Endothelial cell of umbilical vein (primary cell): ENCODE data around the gene RMRP. TPM values are rescaled to one million over a fixed set of nuclear protein-coding genes. Genes with fewer than 3 reads are reported as not detected.

ENCODE experiments used
- Bru-seq: library from RNA; stranded (reverse); fragments of 400-500 nt; gene quantifications from one replicate; lab custom pipeline; 2021; lab: Mats Ljungman, UMichigan
- BruChase-seq, 2 experiments: library from RNA; stranded (reverse); fragments of 400-500 nt; gene quantifications; one replicate each; lab custom pipeline; 2021; lab: Mats Ljungman, UMichigan
- BruUV-seq: library from RNA; stranded (reverse); fragments of 400-500 nt; replicated peaks from 2 replicates; lab custom pipeline; 2021; lab: Mats Ljungman, UMichigan
- CTCF ChIA-PET: fragments of 300-600, 350-600 bp; sonication (Branson Sonifier 250); formaldehyde crosslinking; loops from one replicate; lab custom pipeline; 2021; ENCODE audit warnings: antibody characterized with exemption, inconsistent platforms; lab: Charles Lee
- POLR2A ChIA-PET: fragments of 300-600, 350-600 bp; sonication (Branson Sonifier 250); formaldehyde crosslinking; loops from one replicate; lab custom pipeline; 2021; ENCODE audit warnings: antibody characterized with exemption, inconsistent platforms; lab: Charles Lee
- DNase-seq: peaks from one replicate; pipeline ENCODE4 v3.0.0-alpha.2; 2011; ENCODE audit warnings: low read depth, low spot score
- FAIRE-seq: peaks from 2 replicates; lab custom pipeline; 2011; peaks lifted over from hg19 to GRCh38; lab: Jason Lieb, UNC
- H2AFZ ChIP-seq: 2 replicates; pipeline ENCODE4 v1.6.0; 2012; ENCODE audit warnings: low read depth, low read length, control low read depth, inconsistent platforms
- H3K27ac ChIP-seq: 2 replicates; pipeline ENCODE4 v1.5.1; 2011; ENCODE audit warnings: low read depth, mild to moderate bottlenecking, control low read depth, low read length, moderate library complexity; ENCODE audit not compliant: insufficient read depth
- H3K27me3 ChIP-seq, 2 experiments: 2 replicates each; pipeline versions ENCODE4 v1.6.0 to v1.6.1; 2011; ENCODE audit warnings: low read length in 2 of 2, mixed read lengths in 1 of 2; ENCODE audit not compliant: control insufficient read depth in 2 of 2, insufficient read depth in 2 of 2
- H3K36me3 ChIP-seq, 2 experiments: 2 replicates in 1 of 2; 3 replicates in 1 of 2; pipeline ENCODE4 v1.5.1; 2011; ENCODE audit warnings: low read length in 2 of 2, mild to moderate bottlenecking in 1 of 2, moderate library complexity in 1 of 2; ENCODE audit not compliant: control insufficient read depth in 2 of 2, insufficient read depth in 2 of 2; ENCODE audit errors: extremely low read depth in 1 of 2
- H3K4me1 ChIP-seq: 3 replicates; pipeline ENCODE4 v1.5.1; 2011; ENCODE audit warnings: mild to moderate bottlenecking, low read length; ENCODE audit not compliant: control insufficient read depth, insufficient read depth; ENCODE audit errors: extremely low read depth
- H3K4me2 ChIP-seq: 2 replicates; pipeline ENCODE4 v1.6.1; 2011; ENCODE audit warnings: low read length, control low read depth, mixed read lengths; ENCODE audit not compliant: insufficient read depth
- H3K4me3 ChIP-seq, 3 experiments: fragments of 200-600 bp in 1 of 3; sonication (generic), shearing (Covaris generic) in 1 of 3; replicated peaks in 1 of 3; 2 replicates each; pipeline ENCODE4 v1.5.1; 2011 to 2016; ENCODE audit warnings: control low read depth in 3 of 3, low read length in 3 of 3, mild to moderate bottlenecking in 2 of 3, inconsistent platforms in 1 of 3, low read depth in 1 of 3, moderate library complexity in 1 of 3; ENCODE audit not compliant: insufficient read depth in 1 of 3
- H3K79me2 ChIP-seq: 2 replicates; pipeline ENCODE4 v1.6.0; 2012; ENCODE audit warnings: low read length, inconsistent platforms; ENCODE audit not compliant: control insufficient read depth, insufficient read depth
- H3K9ac ChIP-seq: replicated peaks from 2 replicates; pipeline ENCODE3; 2011; ENCODE audit warnings: low read length, control low read depth; ENCODE audit not compliant: insufficient read depth; ENCODE audit errors: extremely low read depth
- H3K9me1 ChIP-seq: replicated peaks from 3 replicates; pipeline ENCODE4 v1.6.0; 2011; ENCODE audit warnings: mild to moderate bottlenecking, low read length; ENCODE audit not compliant: control insufficient read depth, insufficient read depth; ENCODE audit errors: extremely low read depth
- H3K9me3 ChIP-seq: replicated peaks from 2 replicates; pipeline ENCODE4 v1.5.1; 2012; ENCODE audit warnings: low read length, inconsistent platforms; ENCODE audit not compliant: control insufficient read depth, insufficient read depth
- H4K20me1 ChIP-seq: replicated peaks from 2 replicates; pipeline ENCODE3; 2011; ENCODE audit warnings: mild to moderate bottlenecking, low read length; ENCODE audit not compliant: control insufficient read depth, insufficient read depth; ENCODE audit errors: extremely low read depth
- CTCF ChIP-seq, 2 donors: IDR thresholded peaks; 1 replicate in 1 of 2; 2 replicates in 1 of 2; pipeline ENCODE4 v1.5.1; 2011; ENCODE audit warnings: low read length in 2 of 2, mild to moderate bottlenecking in 2 of 2, moderate library complexity in 2 of 2, control low read depth in 1 of 2, inconsistent platforms in 1 of 2, low read depth in 1 of 2; ENCODE audit not compliant: insufficient read depth in 1 of 2; ENCODE audit errors: extremely low read depth in 1 of 2
- EZH2 ChIP-seq: IDR thresholded peaks from 2 replicates; pipeline ENCODE4 v1.6.1; 2012; ENCODE audit warnings: borderline replicate concordance, low read depth, mild to moderate bottlenecking, moderate library complexity, low read length, inconsistent platforms; ENCODE audit not compliant: severe bottlenecking
- FOS ChIP-seq: IDR thresholded peaks from 2 replicates; pipeline ENCODE4 v1.6.1; 2011; ENCODE audit warnings: mild to moderate bottlenecking, low read length, moderate library complexity, borderline replicate concordance; ENCODE audit not compliant: insufficient read depth
- GATA2 ChIP-seq: IDR thresholded peaks from 2 replicates; pipeline ENCODE4 v1.7.0; 2011; ENCODE audit warnings: low read depth, mild to moderate bottlenecking, moderate library complexity, mixed read lengths, low read length; ENCODE audit not compliant: insufficient read length, insufficient read depth
- JUN ChIP-seq: IDR thresholded peaks from 2 replicates; pipeline ENCODE4 v1.6.1; 2011; ENCODE audit warnings: borderline replicate concordance, low read depth; ENCODE audit not compliant: insufficient read length, insufficient read depth
- MAX ChIP-seq: IDR thresholded peaks from 2 replicates; pipeline ENCODE4 v1.6.1; 2011; ENCODE audit not compliant: insufficient read depth, insufficient read length
- MYC ChIP-seq: IDR thresholded peaks from one replicate; pipeline ENCODE4 v1.6.1; 2011; ENCODE audit warnings: mild to moderate bottlenecking, low read depth, low read length
- POLR2A ChIP-seq: IDR thresholded peaks from 2 replicates; pipeline ENCODE4 v1.6.1; 2012; ENCODE audit warnings: low read depth, mild to moderate bottlenecking, control low read depth, low read length
- POLR2AphosphoS5 ChIP-seq: IDR thresholded peaks from 2 replicates; pipeline ENCODE4 v1.6.1; 2012; ENCODE audit warnings: low read depth, mild to moderate bottlenecking, control low read depth, low read length, moderate library complexity; ENCODE audit not compliant: insufficient read depth
- dilution Hi-C: fragments of 300-500 bp; cut with MboI; formaldehyde crosslinking; loops from one replicate; pipeline ENCODE4 v1.15.0; 2019; ENCODE audit warnings: low sequenced_read_pairs; ENCODE audit not compliant: extremely low pct_ligation_motif_present
- intact Hi-C: fragments of 100-400 bp; cut with micrococcal nuclease; formaldehyde crosslinking; loops from one replicate; pipeline ENCODE4 v1.10.0; 2022
- long read RNA-seq: library from polyadenylated mRNA; stranded (forward); transcript quantifications from one replicate; pipeline ENCODE4 v2.0.0, GENCODE V29; 2021
- polyA minus RNA-seq, 3 experiments: library from RNA; depleted of rRNA, polyadenylated mRNA; stranded (reverse); fragments of >200 nt; gene quantifications; 1 replicate in 1 of 3; 2 replicates in 2 of 3; pipeline ENCODE4 v1.2.3, GENCODE V29; 2011
- polyA plus RNA-seq, 4 experiments: library from polyadenylated mRNA; depleted of rRNA in 3 of 4; stranded (reverse) in 3 of 4; unstranded in 1 of 4; fragments of >200 nt; gene quantifications; 2 replicates each; pipeline versions ENCODE4 v1.2.1 to v1.2.3, GENCODE V29; 2011 to 2012; ENCODE audit warnings: missing spikeins in 1 of 4
- total RNA-seq: library from RNA; stranded (reverse); gene quantifications from 2 replicates; pipeline ENCODE4 v1.2.3, GENCODE V29; 2021

The RMRP gene
- total RNA-seq (19,118 and 22,385 TPM in 2 replicates), polyA plus RNA-seq (359 TPM in 1 of 2 replicates, not detected in the other), polyA minus RNA-seq (10,166 and 11,461 TPM in 2 replicates), Bru-seq, nascent RNA (not detected), BruChase-seq, experiment 1, labeled RNA remaining after a 6-hour chase (not detected), BruChase-seq, experiment 2, labeled RNA remaining after a 2-hour chase (percentile 35 among the genes with signal in this experiment)
- polyA plus RNA-seq (2011; cell fraction: cytosol; rRNA removed), result 152 and 264 TPM in 2 replicates
- 1,888 and 3,095 TPM in 2 replicates for polyA plus RNA-seq (2011; cell fraction: nucleus; rRNA removed)
- 57.2 and 135 TPM in 2 replicates for polyA plus RNA-seq (2012)
- polyA minus RNA-seq (2011; cell fraction: cytosol; rRNA and poly(A)+ RNA removed), result 76,809 TPM
- polyA minus RNA-seq (2011; cell fraction: nucleus; rRNA and poly(A)+ RNA removed), result 37,020 and 87,219 TPM in 2 replicates
- long read RNA-seq, result 0 reads

GRCh38 chr9:35657546-35658136 lies at the start of gene RMRP:
RMRP (minus strand) TSS chr9:35658019.
- Histone ChIP-seq H3K4me3 (peak within 1 kb of the TSS; percentile 84 to 87 (median 86)), H3K36me3 (peaks cover 0 to 8% of the 10 kb centered on the region in 2 experiments), H3K27me3 (no peaks in the 10 kb centered on the region), H3K4me1 (peaks cover 10% of the 10 kb centered on the region), H3K4me2 (peak within 1 kb of the TSS; percentile 93), H3K9me3 (no peaks in the 10 kb centered on the region), H4K20me1 (no peaks in the 10 kb centered on the region), H3K9me1 (no peaks in the 10 kb centered on the region), H2AFZ (peak within 1 kb of the TSS; percentile 84), H3K79me2 (peaks cover 4% of the 10 kb centered on the region), H3K27ac (peak within 1 kb of the TSS; percentile 94), H3K9ac (peak within 1 kb of the TSS; percentile 86)
- POLR2A ChIA-PET, result interaction anchor here (1.6 kb wide), 1 partner anchor 30 kb away, joined by 4 read pairs; no protein-coding TSS in a partner anchor
- peak; percentile 33 for TF ChIP-seq FOS
- peak; percentile 96 for TF ChIP-seq MYC
- no peak for TF ChIP-seq JUN
- no peak for TF ChIP-seq EZH2
- peak in 1 of 2 donors; percentile 37 for TF ChIP-seq CTCF (IDR thresholded peaks at IDR 0.05; ENCODE audit: extremely low read depth in 1 of 2, insufficient read depth in 1 of 2, low read depth in 1 of 2, low read length in 2 of 2)
- no peak for TF ChIP-seq POLR2A
- peak; percentile 63 for TF ChIP-seq POLR2AphosphoS5
- TF ChIP-seq MAX, result peak; percentile 99
- peak; percentile 38 for TF ChIP-seq GATA2
- DNase-seq (peak; percentile 99), FAIRE-seq (peak; percentile 87)
- intact Hi-C loops, result loop anchor here (1.0 to 5.0 kb wide), 7 partner anchors 32 to 250 kb away; partner anchors contain the start of genes CREB3, HRCT1, RUSC2 and SPAAR
- dilution Hi-C loops, result no loop called here
- CTCF ChIA-PET, result interaction anchor here (0.6 to 10.0 kb wide), 12 partner anchors 9 to 178 kb away, joined by 3 to 227 read pairs (median 4); partner anchors contain the start of genes MSMP and TPM2
- BruUV-seq, result no TSS peak
